GM04504 (cell line): ENCODE measurements around the gene CEP170B.
"Not testable (repeated sequence)": the region's sequence is repeated elsewhere in the genome, so short reads cannot be mapped to it uniquely, and the experiment has no call there.

Experiments
- DNase-seq: peaks from one replicate; pipeline ENCODE4 v3.0.0-alpha.2; 2012; ENCODE audit warnings: low read depth

CEP170B gene

DNA sequence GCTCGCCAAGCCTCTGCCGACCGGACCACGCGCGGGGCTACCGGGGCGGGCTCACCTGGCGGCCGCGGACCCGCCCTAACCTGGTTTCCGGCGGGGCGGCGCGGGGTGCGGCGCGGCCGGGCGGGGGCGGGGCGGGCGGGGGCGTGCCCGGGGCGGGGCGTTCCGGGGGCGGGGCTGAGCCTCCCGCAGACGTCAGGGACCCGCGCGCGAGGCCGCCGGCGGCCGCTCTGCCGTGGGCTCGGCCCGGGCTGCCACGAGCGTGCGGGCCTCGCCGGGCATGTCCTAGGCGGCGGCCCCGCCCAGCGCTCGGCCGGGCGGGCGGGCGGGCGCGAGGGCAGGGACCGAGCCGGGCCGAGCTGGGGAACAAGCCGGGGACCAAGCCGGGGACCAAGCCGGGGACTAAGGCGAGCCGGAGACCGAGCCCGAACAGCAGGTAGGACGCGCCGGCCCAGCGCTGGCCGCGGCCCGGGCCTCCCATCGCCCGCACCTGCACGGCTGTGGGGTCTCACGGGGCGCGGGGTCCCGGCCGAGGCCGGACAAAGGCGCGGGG, at the start of gene CEP170B:
Gene CEP170B (plus strand): TSS at position 188 of the 550 bp plus-strand sequence. CDS start 3,183 bp downstream, outside the sequence.
- peak; percentile 23 for DNase-seq

- DNase-seq, result no peak
Measured at GRCh38 chr14:104816616-104816884, 48.5 kb upstream of the CEP170B start.

- DNase-seq, result no peak
Measured at GRCh38 chr14:104817930-104818713, 46.9 kb upstream of the CEP170B start.

- no peak for DNase-seq
Measured at GRCh38 chr14:104818714-104819161, 46.3 kb upstream of the CEP170B start.

DNA sequence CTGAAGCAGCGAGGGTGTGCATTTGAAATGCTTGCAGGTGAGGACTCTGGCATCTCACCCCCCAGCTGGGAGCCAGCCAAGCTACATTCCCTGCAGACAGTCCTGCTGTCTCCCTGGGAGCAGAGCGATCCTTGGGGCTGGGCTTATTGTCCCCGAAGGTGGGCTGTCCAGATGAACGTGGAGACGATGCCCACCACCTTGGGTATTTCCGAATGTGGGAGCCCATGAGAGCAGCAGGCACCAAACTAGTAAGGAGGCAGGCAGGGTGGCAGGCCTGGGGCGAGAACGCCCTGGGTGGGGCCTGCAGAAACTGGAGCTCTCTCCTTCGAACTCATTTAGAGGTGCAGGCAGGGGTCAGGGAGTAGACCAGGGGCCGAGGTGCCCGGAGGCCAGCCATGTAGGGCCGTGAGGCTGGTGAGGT, 45.7 kb upstream of the CEP170B start:
- DNase-seq, result no peak

GRCh38 chr14:104820669-104821228, 44.3 kb upstream of the CEP170B start:
- no peak for DNase-seq

DNA sequence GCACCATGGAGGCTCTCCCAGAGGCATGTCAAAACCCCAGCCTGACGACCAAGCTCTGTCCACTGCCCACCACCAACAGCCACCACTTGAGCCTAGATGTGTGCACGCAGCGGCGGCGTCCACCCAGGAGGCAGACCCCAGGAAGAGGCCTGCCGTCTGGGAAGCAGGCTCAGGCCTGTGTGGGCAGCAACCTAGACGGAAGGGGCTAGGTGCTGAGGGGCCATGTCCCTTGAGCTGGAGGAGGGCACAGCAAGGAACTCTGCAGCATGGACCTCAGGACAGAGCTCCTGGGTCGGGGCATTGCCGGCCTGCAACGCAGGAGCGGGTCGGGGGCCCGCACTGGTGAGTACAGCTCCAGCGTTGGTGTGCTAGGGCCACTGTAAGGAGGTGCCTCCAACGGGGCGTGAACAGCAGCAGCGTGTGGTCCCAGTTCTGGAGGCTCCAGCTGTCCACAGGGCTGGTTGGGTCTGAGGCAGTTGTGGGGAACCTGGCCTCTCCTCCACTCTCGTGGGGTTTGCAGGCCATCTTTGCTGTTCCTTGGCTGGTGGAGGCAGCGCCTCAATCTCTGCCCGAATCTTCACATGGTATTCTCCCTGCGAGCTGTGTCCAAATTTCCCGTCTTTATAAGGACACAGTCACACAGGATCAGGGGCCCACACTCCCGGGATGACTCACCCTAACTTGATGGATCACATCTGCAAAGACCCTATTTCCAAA, 43.7 kb upstream of the CEP170B start:
- no peak for DNase-seq

GRCh38 chr14:104821971-104822608, 43.0 kb upstream of the CEP170B start:
- no peak for DNase-seq

DNA sequence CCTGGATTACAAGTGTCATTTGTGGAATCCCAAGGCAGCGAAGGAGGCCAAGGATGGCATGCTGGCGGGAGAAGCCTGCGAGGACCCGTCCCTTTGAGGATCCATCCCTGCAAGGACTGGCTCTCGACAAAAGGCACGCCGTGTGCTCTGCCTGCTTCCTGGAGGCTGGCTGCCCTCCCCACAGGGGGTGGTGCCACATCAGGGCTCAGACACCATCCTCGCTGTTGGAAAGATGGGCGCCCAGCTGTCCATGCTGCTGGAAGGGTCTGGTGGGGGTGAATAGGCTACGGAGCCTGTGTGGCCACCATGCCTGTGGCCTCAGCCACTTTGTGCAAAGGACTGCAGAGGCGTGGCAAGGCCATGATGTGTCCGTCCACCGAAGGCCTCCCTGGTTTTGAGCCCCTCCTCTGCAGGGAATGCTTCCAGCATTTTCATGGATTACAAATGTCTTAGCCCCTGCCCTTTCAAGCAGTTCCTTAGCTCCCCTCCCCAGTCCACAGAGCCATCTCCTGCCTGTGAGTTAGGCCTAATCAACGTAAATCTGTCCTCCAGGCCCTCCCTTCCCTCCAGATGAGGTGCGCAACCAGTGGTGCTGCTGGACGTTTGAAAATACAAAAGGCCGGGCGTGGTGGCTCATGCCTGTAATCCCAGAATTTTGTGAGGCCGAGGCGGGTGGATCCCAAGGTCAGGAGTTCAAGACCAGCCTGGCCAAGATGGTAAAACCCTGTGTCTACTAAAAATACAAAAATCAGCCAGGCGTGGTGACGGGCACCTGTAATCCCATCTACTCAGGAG, 42.0 kb upstream of the CEP170B start:
- DNase-seq, result no peak

DNA sequence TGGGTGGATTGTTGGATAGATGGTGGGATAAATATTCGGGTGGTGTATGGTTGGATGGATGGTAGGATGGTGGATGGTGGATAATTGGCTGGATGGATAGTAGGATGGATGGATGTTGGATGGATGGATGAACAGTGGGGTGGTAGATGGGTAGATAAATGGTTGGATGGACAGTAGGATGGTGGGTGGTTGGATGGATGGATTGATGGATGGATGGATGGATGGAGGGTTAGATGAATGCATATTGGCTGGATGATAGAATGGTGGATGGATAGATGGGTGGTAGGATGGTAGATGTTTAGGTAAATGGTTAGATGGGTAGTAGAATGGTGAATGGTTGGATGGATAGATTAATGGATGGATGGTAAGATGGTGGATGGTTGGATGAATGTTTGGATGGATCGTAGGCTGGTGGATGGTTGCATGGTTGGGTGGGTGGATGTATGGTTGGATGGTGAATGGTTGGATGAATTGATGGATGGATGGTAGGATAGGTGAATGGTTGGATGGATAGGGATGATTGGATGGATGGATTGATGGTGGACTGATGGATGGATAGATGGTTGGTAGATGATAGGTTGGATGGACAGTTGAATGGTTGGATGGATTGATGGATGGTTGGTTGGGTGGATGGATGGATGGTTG, 40.6 kb upstream of the CEP170B start:
- no peak for DNase-seq

DNA sequence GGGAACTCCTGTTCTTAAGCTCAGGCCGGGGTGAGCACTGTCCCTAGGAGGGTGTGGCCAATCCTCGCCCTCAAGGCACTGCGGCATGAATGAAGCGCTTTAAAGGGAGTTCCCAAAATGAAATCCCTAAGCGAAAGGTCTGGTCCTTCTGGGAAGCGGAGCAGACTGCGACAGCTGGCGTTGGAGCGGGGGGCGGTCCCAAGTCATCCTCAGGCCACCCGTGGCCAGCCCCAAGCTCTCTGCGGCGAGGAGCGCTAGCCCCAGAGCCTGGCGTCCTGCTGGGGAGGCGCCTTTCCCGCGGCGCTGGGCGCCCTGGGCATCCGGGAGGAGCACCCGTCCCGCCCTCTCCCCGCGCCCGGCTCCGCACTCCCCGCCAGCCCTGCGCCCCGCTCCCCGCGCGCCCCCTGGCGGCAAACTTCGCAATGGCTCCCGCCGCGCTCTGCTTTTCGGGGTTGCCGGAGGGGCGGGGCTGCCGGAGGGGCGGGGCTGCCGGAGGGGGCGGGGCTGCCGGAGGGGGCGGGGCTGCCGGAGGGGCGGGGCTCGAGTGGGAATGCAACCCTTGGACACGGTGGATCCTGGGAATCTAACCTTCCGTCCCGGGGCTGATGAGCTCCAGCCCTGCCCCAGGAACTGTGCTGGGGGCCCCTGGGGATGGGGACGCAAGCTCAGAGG, 38.7 kb upstream of the CEP170B start:
- peak; percentile 63 for DNase-seq

- DNase-seq, result no peak
Measured at GRCh38 chr14:104826861-104827176, 38.2 kb upstream of the CEP170B start.

DNA sequence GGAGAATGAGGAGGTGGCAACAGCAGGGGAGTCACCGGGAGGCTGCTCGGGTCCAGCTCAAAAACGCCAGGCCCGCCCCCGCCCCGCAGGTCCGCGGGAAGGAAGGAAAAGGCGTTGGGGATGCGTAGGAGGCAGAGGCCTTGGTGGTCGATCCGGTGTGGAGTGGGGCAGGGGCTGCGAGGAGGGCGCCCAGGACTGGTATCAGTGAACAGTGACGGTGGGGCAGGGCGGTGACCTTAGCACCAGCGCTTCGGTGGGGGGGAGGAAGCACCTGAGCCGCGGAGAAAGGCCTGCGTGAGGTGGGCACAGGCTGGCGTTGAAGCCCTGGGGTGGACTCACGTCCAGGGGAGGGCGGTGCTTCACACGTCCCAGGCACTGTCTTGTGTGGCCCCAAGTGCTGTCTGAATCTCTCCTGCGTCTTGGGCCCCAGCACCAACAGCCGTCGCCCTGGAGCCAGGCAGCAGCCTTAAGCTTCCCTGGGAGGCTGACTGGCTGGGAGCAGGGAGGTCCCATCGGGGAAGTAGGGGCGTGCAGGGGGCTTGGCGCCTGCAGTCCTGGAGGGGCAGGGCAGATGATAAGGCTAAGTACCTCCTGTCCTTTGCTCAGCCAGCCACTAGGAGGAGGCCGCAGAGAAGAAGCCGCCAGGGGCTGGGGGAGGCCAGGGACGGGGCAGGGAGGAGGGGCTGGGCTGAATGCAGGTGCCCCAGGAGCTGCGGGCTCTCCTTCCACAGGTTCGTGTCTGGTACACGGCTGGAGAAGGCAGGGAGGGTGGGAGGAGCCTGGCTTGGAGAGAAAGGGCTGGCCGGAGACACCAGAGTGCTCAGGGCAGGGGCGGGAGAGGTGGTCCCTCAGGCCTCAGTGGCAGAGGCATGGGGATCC, 37.7 kb upstream of the CEP170B start:
- no peak for DNase-seq

DNA sequence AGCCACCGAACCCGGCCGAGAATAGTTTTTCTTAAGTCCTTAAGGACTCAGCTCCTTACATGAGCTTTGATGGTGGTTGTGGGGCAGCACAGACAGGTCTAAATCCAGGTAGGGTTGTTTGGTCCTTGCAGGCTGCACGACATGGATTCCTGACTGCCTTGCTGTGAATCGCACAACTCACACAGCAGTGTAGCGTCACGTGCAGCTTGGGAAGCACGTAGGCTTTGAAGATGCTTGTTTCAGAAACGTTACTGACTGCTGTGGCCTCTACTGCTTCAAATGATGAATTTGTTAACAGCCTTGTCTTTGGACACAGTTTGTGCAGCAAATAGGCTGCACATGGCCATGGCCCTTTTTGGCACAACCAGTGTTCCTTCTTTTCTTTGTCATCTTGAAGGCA, 34.3 kb upstream of the CEP170B start:
- no peak for DNase-seq

- not testable (repeated sequence) for DNase-seq
Measured at GRCh38 chr14:104836171-104836935, 28.7 kb upstream of the CEP170B start.

DNA sequence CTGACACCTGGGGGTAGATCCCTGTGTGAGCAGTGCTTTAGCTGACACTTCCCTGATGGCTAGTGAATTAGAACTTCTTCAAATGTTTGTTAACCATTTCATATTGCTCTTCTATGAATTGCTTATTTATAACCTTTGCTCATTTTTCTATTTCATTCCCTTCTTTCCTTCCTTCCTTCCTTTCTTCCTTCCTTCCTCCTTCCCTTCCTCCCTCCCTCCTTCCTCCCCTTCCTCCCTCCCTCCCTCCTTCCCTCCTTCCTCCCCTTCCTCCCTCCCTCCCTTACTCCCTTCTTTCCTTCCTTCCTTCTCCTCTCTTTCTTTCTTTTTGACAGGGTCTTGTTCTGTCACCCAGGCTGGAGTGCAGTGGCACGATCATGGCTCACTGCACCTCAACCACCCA, 23.3 kb upstream of the CEP170B start:
- DNase-seq, result no peak

GRCh38 chr14:104843006-104843405, 22.1 kb upstream of the CEP170B start:
- no peak for DNase-seq

GRCh38 chr14:104843442-104844305, 21.4 kb upstream of the CEP170B start:
- no peak for DNase-seq
